HepG2 (cell line): ENCODE measurements around the gene ITK. TPM values are rescaled to one million over a fixed set of nuclear protein-coding genes. Genes with fewer than 3 reads are reported as not detected.

ENCODE experiments used
- AGO1 ChIP-seq: fragments of 200-400 bp; formaldehyde crosslinking; IDR thresholded peaks from 2 replicates; pipeline ENCODE4 v1.6.1; 2017; ENCODE audit warnings: mild to moderate bottlenecking, low read depth, low read length, moderate library complexity; ENCODE audit not compliant: poor library complexity, severe bottlenecking
- AKAP8 ChIP-seq: sonication (generic); formaldehyde crosslinking; IDR thresholded peaks from 2 replicates; pipeline ENCODE4 v1.5.1; 2020; ENCODE audit warnings: mild to moderate bottlenecking, missing genetic modification reagents
- CENPT ChIP-seq: sonication (generic); formaldehyde crosslinking; IDR thresholded peaks from 2 replicates; pipeline ENCODE4 v1.8.0; 2022; ENCODE audit warnings: low read depth, mild to moderate bottlenecking, moderate library complexity, missing genetic modification reagents
- EEA1 ChIP-seq: sonication (generic); formaldehyde crosslinking; IDR thresholded peaks from 2 replicates; pipeline ENCODE4 v1.5.1; 2020; ENCODE audit warnings: mild to moderate bottlenecking, missing genetic modification reagents, borderline replicate concordance
- ELF1 ChIP-seq: sonication (generic); formaldehyde crosslinking; IDR thresholded peaks from 2 replicates; pipeline ENCODE4 v1.4.0; 2020; ENCODE audit warnings: missing genetic modification reagents
- HNRNPLL ChIP-seq: fragments of 200-400 bp; formaldehyde crosslinking; IDR thresholded peaks from 2 replicates; pipeline ENCODE4 v1.6.1; 2017; ENCODE audit warnings: mild to moderate bottlenecking, low read depth, low read length; ENCODE audit not compliant: poor library complexity, severe bottlenecking
- MIER2 ChIP-seq: IDR thresholded peaks from 2 replicates; pipeline ENCODE4 v1.6.1; 2016; ENCODE audit warnings: missing biosample characterization, missing genetic modification reagents
- TBL1XR1 ChIP-seq: fragments of 150-350 bp; IDR thresholded peaks from 2 replicates; pipeline ENCODE4 v1.6.1; 2014; ENCODE audit warnings: borderline replicate concordance, low read length; ENCODE audit not compliant: partially characterized antibody
- ZBTB42 ChIP-seq: sonication (generic); formaldehyde crosslinking; IDR thresholded peaks from 2 replicates; pipeline ENCODE4 v1.5.0; 2020; ENCODE audit warnings: mild to moderate bottlenecking, missing genetic modification reagents
- ZNF224 ChIP-seq: sonication (generic); formaldehyde crosslinking; IDR thresholded peaks from 2 replicates; pipeline ENCODE4 v1.5.0; 2020; ENCODE audit warnings: mild to moderate bottlenecking, missing genetic modification reagents
- ZNF772 ChIP-seq: sonication (generic); formaldehyde crosslinking; IDR thresholded peaks from 2 replicates; pipeline ENCODE4 v1.5.0; 2020; ENCODE audit warnings: mild to moderate bottlenecking, missing genetic modification reagents
- polyA plus RNA-seq, 8 experiments: library from polyadenylated mRNA; depleted of rRNA in 3 of 8; stranded (reverse) in 7 of 8; unstranded in 1 of 8; fragments of >200 nt; fragmentation: Illumina TruSeq in 4 of 8; extraction: Trizol in 4 of 8; gene quantifications; 2 replicates each; pipeline versions ENCODE4 v1.2.1 to v1.2.3, GENCODE V29; 2011 to 2016; ENCODE audit warnings: low read depth in 4 of 8, missing spikeins in 1 of 8, mixed read lengths in 1 of 8; ENCODE audit not compliant: insufficient read depth in 1 of 8
- total RNA-seq, 5 experiments: library from RNA; depleted of rRNA; stranded (reverse); fragments of >200 nt; fragmentation: Illumina TruSeq; extraction: Trizol; gene quantifications; 2 replicates each; pipeline ENCODE4 v1.2.3, GENCODE V29; 2016; ENCODE audit warnings: low read depth in 1 of 5
- TF ChIP-seq, protein P1 (sequence below): sonication (generic); formaldehyde crosslinking; IDR thresholded peaks from 2 replicates; pipeline ENCODE4 v1.4.0; 2020; ENCODE audit warnings: mild to moderate bottlenecking, missing genetic modification reagents
- TF ChIP-seq, protein P2 (sequence below): conservative IDR thresholded peaks from 2 replicates; pipeline ENCODE4 v1.6.1; 2018; ENCODE audit warnings: missing genetic modification reagents
- TF ChIP-seq, protein P3 (sequence below): IDR thresholded peaks from 2 replicates; pipeline ENCODE4 v1.6.1; 2012; ENCODE audit warnings: low read length, improper control_type of control experiment
- TF ChIP-seq, protein P4 (sequence below): sonication (generic); formaldehyde crosslinking; IDR thresholded peaks from 2 replicates; pipeline ENCODE4 v1.4.0; 2020; ENCODE audit warnings: mild to moderate bottlenecking, missing genetic modification reagents
- TF ChIP-seq, protein P5 (sequence below): sonication (generic); formaldehyde crosslinking; IDR thresholded peaks from 2 replicates; pipeline ENCODE4; 2020; ENCODE audit warnings: missing genetic modification reagents, mild to moderate bottlenecking, borderline replicate concordance
- TF ChIP-seq, protein P6 (sequence below): sonication (generic); formaldehyde crosslinking; IDR thresholded peaks from 2 replicates; pipeline ENCODE4 v1.5.0; 2020; ENCODE audit warnings: missing genetic modification reagents

Gene ITK
- total and polyA plus RNA-seq, 2 of the 13 experiments (the other 11 are each of a cell fraction or from before 2014, with no cell fraction given): 0.01 TPM; not detected in 1

DNA sequence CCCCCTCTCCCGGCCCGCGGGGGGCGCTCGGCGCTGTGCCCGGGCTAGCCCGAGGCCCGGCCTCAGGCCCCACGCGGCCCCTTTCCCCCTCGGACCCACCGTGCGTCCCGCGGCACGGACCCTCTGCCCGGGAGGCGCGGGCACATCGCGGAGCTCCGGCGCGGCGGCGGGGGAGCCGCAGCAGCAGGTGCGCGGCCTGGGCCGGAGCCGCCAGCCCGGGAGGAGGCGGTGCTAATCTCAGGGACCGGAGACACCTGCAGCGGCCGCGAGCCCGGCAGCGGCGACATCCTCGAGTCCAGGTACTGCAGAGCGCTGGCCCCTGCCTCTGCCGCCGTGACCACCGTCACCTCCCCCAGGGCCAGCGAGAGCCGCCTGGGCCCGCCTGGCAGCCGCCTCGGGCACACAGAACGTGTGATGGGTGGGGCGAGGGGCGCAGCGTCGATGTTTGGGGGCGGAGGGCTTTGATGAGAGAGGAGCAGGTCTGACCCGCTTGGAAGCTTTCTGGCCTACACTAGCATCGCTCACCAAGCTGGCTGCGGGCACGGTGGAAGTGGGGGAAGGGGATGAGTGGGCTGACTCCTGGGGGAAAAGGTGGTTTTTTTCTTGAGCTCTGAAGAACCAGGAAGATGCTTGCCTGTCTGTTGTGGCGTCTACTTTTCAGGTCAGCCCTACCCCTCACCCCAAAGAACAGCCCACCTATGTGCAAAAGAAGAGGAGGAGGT, 85.8 kb downstream of the ITK start (continued):
- TF ChIP-seq, protein P1, sequence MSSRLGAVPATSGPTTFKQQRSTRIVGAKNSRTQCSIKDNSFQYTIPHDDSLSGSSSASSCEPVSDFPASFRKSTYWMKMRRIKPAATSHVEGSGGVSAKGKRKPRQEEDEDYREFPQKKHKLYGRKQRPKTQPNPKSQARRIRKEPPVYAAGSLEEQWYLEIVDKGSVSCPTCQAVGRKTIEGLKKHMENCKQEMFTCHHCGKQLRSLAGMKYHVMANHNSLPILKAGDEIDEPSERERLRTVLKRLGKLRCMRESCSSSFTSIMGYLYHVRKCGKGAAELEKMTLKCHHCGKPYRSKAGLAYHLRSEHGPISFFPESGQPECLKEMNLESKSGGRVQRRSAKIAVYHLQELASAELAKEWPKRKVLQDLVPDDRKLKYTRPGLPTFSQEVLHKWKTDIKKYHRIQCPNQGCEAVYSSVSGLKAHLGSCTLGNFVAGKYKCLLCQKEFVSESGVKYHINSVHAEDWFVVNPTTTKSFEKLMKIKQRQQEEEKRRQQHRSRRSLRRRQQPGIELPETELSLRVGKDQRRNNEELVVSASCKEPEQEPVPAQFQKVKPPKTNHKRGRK (CRISPR knock-in tag): no peak
- no peak for TF ChIP-seq ZNF224 (CRISPR knock-in tag)
- TF ChIP-seq TBL1XR1: no peak
- no peak for TF ChIP-seq ZBTB42 (CRISPR knock-in tag)
- TF ChIP-seq, protein P2, sequence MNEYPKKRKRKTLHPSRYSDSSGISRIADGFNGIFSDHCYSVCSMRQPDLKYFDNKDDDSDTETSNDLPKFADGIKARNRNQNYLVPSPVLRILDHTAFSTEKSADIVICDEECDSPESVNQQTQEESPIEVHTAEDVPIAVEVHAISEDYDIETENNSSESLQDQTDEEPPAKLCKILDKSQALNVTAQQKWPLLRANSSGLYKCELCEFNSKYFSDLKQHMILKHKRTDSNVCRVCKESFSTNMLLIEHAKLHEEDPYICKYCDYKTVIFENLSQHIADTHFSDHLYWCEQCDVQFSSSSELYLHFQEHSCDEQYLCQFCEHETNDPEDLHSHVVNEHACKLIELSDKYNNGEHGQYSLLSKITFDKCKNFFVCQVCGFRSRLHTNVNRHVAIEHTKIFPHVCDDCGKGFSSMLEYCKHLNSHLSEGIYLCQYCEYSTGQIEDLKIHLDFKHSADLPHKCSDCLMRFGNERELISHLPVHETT (CRISPR knock-in tag): no peak
- TF ChIP-seq HNRNPLL: no peak
- TF ChIP-seq MIER2 (CRISPR knock-in tag): no peak
- TF ChIP-seq ZNF772 (CRISPR knock-in tag): no peak
- TF ChIP-seq CENPT (CRISPR knock-in tag): 0 out of 2 replicates have a peak, but pooled peaks have one; percentile 38
- TF ChIP-seq ELF1 (CRISPR knock-in tag): no peak
- no peak for TF ChIP-seq AGO1
- TF ChIP-seq AKAP8 (CRISPR knock-in tag): no peak; the same call in 1 of the 2 replicates
- TF ChIP-seq, protein P3, sequence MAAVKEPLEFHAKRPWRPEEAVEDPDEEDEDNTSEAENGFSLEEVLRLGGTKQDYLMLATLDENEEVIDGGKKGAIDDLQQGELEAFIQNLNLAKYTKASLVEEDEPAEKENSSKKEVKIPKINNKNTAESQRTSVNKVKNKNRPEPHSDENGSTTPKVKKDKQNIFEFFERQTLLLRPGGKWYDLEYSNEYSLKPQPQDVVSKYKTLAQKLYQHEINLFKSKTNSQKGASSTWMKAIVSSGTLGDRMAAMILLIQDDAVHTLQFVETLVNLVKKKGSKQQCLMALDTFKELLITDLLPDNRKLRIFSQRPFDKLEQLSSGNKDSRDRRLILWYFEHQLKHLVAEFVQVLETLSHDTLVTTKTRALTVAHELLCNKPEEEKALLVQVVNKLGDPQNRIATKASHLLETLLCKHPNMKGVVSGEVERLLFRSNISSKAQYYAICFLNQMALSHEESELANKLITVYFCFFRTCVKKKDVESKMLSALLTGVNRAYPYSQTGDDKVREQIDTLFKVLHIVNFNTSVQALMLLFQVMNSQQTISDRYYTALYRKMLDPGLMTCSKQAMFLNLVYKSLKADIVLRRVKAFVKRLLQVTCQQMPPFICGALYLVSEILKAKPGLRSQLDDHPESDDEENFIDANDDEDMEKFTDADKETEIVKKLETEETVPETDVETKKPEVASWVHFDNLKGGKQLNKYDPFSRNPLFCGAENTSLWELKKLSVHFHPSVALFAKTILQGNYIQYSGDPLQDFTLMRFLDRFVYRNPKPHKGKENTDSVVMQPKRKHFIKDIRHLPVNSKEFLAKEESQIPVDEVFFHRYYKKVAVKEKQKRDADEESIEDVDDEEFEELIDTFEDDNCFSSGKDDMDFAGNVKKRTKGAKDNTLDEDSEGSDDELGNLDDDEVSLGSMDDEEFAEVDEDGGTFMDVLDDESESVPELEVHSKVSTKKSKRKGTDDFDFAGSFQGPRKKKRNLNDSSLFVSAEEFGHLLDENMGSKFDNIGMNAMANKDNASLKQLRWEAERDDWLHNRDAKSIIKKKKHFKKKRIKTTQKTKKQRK: no peak
- TF ChIP-seq EEA1: no peak
- TF ChIP-seq, protein P4, sequence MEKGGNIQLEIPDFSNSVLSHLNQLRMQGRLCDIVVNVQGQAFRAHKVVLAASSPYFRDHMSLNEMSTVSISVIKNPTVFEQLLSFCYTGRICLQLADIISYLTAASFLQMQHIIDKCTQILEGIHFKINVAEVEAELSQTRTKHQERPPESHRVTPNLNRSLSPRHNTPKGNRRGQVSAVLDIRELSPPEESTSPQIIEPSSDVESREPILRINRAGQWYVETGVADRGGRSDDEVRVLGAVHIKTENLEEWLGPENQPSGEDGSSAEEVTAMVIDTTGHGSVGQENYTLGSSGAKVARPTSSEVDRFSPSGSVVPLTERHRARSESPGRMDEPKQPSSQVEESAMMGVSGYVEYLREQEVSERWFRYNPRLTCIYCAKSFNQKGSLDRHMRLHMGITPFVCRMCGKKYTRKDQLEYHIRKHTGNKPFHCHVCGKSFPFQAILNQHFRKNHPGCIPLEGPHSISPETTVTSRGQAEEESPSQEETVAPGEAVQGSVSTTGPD (CRISPR knock-in tag): no peak
- TF ChIP-seq, protein P5, sequence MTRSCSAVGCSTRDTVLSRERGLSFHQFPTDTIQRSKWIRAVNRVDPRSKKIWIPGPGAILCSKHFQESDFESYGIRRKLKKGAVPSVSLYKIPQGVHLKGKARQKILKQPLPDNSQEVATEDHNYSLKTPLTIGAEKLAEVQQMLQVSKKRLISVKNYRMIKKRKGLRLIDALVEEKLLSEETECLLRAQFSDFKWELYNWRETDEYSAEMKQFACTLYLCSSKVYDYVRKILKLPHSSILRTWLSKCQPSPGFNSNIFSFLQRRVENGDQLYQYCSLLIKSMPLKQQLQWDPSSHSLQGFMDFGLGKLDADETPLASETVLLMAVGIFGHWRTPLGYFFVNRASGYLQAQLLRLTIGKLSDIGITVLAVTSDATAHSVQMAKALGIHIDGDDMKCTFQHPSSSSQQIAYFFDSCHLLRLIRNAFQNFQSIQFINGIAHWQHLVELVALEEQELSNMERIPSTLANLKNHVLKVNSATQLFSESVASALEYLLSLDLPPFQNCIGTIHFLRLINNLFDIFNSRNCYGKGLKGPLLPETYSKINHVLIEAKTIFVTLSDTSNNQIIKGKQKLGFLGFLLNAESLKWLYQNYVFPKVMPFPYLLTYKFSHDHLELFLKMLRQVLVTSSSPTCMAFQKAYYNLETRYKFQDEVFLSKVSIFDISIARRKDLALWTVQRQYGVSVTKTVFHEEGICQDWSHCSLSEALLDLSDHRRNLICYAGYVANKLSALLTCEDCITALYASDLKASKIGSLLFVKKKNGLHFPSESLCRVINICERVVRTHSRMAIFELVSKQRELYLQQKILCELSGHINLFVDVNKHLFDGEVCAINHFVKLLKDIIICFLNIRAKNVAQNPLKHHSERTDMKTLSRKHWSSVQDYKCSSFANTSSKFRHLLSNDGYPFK (CRISPR knock-in tag): no peak
- TF ChIP-seq, protein P6, sequence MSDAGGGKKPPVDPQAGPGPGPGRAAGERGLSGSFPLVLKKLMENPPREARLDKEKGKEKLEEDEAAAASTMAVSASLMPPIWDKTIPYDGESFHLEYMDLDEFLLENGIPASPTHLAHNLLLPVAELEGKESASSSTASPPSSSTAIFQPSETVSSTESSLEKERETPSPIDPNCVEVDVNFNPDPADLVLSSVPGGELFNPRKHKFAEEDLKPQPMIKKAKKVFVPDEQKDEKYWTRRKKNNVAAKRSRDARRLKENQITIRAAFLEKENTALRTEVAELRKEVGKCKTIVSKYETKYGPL (CRISPR knock-in tag): no peak
